ENCODE measurements around the gene FAM124A. TPM values are rescaled to one million over a fixed set of nuclear protein-coding genes. Genes with fewer than 3 reads are reported as not detected.

Gene FAM124A
- total and polyA plus RNA-seq, 2 donors from 2014 or later = 3.5 to 7.7 TPM

DNA sequence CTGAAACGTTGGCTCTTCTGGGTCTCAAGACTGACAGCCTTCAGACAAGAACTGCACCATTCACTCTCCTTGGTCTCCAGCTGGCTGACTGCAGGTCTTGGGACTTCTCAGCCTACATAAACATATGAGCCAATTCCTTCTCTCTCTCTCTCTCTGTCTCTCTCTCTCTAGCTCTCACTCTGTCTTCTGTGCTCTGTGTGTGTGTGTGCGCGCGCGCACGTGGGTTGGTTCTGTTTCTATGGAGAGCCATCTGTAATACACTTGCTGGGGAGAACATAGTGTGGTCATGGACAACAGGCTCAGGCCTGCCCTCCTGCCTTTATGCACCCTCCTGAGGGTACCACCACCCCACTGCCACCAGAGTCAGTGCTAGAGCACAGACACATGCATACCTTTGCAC is 103.6 kb downstream of the FAM124A start:
- no peak for TF ChIP-seq CTCF (IDR thresholded peaks at IDR 0.05; ENCODE audit: borderline replicate concordance, extremely low read depth, insufficient read depth)
- no peak for FAIRE-seq
- intact Hi-C loops (cut with DNase I) = no loop called here

DNA sequence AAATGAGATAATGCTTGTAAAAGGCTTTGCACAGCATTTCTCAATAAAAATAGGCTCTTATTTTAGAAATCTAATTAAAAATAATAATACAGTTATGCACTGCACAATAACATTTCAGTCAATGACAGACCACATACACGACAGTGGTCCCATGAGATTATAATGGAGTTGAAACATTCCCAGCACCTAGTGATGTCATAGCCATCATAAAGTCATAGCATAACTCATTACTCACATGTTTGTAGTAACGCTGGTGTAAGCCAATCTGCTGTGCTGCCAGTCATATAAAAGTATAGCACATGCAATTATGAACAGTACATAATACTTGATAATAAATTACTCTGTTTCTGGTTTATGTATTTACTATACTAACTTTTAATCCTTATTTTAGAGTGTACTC is 104.6 kb downstream of the FAM124A start:
- no peaks in the 10 kb centered on the region for H3K27me3 ChIP-seq (ENCODE audit: control insufficient read depth, insufficient read depth, low read length)
- H3K36me3 ChIP-seq (ENCODE audit: control insufficient read depth in 2 of 3, insufficient read depth in 3 of 3, low read length in 3 of 3) = no peaks in the 10 kb centered on the region
- intact Hi-C loops (cut with DNase I) = no loop called here
- H3K4me3 ChIP-seq (ENCODE audit: low read length in 3 of 3) = no peak overlapping the region
- no peaks in the 10 kb centered on the region for H3K9me3 ChIP-seq (ENCODE audit: control insufficient read depth in 2 of 3, insufficient read depth in 1 of 3, low read length in 3 of 3)
- H3K4me1 ChIP-seq (ENCODE audit: control insufficient read depth in 2 of 3, insufficient read depth in 2 of 3, low read depth in 1 of 3, low read length in 3 of 3) = no peaks in the 10 kb centered on the region
- H3K9ac ChIP-seq (ENCODE audit: low read length in 3 of 3) = no peak overlapping the region
- no peak for TF ChIP-seq CTCF (IDR thresholded peaks at IDR 0.05; ENCODE audit: borderline replicate concordance, extremely low read depth, insufficient read depth)
- DNase-seq (no peak), FAIRE-seq (no peak)
- H3K27ac ChIP-seq (ENCODE audit: low read depth in 2 of 2, low read length in 2 of 2) = no peak overlapping the region

More for the DNA sequence above, 103.6 kb downstream of the FAM124A start:
- H3K4me1 ChIP-seq (ENCODE audit: control insufficient read depth in 2 of 3, insufficient read depth in 2 of 3, low read depth in 1 of 3, low read length in 3 of 3) = no peaks in the 10 kb centered on the region
- no peak overlapping the region for H3K4me3 ChIP-seq (ENCODE audit: low read length in 3 of 3)
- H3K9ac ChIP-seq (ENCODE audit: low read length in 3 of 3) = no peak overlapping the region
- DNase-seq = no peak
- no peak overlapping the region for H3K27ac ChIP-seq (ENCODE audit: low read depth in 2 of 2, low read length in 2 of 2)
- H3K9me3 ChIP-seq (ENCODE audit: control insufficient read depth in 2 of 3, insufficient read depth in 1 of 3, low read length in 3 of 3) = no peaks in the 10 kb centered on the region
- no peaks in the 10 kb centered on the region for H3K27me3 ChIP-seq (ENCODE audit: control insufficient read depth, insufficient read depth, low read length)
- no peaks in the 10 kb centered on the region for H3K36me3 ChIP-seq (ENCODE audit: control insufficient read depth in 2 of 3, insufficient read depth in 3 of 3, low read length in 3 of 3)

DNA sequence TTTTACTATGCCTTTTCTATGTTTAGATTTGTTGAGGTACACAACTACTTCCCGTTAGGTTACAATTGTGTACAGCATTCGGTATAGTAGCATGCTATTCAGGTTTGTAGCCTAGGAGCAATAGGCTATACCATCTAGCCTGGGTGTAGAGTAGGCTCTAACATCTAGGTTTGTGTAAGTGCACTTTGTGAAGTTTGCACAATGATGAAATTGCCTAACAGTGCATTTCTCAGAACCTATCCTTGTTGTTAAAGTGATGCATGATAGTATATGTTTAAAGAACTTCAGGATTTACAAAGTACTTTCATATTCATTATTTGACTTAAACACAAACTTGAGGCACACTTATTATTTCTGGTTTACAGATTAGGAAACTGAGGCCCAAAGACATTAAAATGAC is 105.8 kb downstream of the FAM124A start:
- no peak overlapping the region for H3K27ac ChIP-seq (ENCODE audit: low read depth in 2 of 2, low read length in 2 of 2)
- DNase-seq (no peak), FAIRE-seq (no peak)
- no peaks in the 10 kb centered on the region for H3K4me1 ChIP-seq (ENCODE audit: control insufficient read depth in 2 of 3, insufficient read depth in 2 of 3, low read depth in 1 of 3, low read length in 3 of 3)
- no peak overlapping the region for H3K4me3 ChIP-seq (ENCODE audit: low read length in 3 of 3)
- no peak overlapping the region for H3K9ac ChIP-seq (ENCODE audit: low read length in 3 of 3)
- intact Hi-C loops (cut with DNase I) = no loop called here
- H3K9me3 ChIP-seq (ENCODE audit: control insufficient read depth in 2 of 3, insufficient read depth in 1 of 3, low read length in 3 of 3) = no peaks in the 10 kb centered on the region
- H3K27me3 ChIP-seq (ENCODE audit: control insufficient read depth, insufficient read depth, low read length) = no peaks in the 10 kb centered on the region
- TF ChIP-seq CTCF (IDR thresholded peaks at IDR 0.05; ENCODE audit: borderline replicate concordance, extremely low read depth, insufficient read depth) = no peak
- H3K36me3 ChIP-seq (ENCODE audit: control insufficient read depth in 2 of 3, insufficient read depth in 3 of 3, low read length in 3 of 3) = no peaks in the 10 kb centered on the region

- FAIRE-seq = no peak
- Histone ChIP-seq H3K4me1 (ENCODE audit: control insufficient read depth in 2 of 3, insufficient read depth in 2 of 3, low read depth in 1 of 3, low read length in 3 of 3) (no peaks in the 10 kb centered on the region), H3K4me3 (ENCODE audit: low read length in 3 of 3) (no peak overlapping the region), H3K36me3 (ENCODE audit: control insufficient read depth in 2 of 3, insufficient read depth in 3 of 3, low read length in 3 of 3) (no peaks in the 10 kb centered on the region), H3K9ac (ENCODE audit: low read length in 3 of 3) (no peak overlapping the region), H3K9me3 (ENCODE audit: control insufficient read depth in 2 of 3, insufficient read depth in 1 of 3, low read length in 3 of 3) (no peaks in the 10 kb centered on the region), H3K27me3 (ENCODE audit: control insufficient read depth, insufficient read depth, low read length) (no peaks in the 10 kb centered on the region), H3K27ac (ENCODE audit: low read depth in 2 of 2, low read length in 2 of 2) (no peak overlapping the region)
- DNase-seq = no peak
- intact Hi-C loops (cut with DNase I) = no loop called here
- no peak for TF ChIP-seq CTCF (IDR thresholded peaks at IDR 0.05; ENCODE audit: borderline replicate concordance, extremely low read depth, insufficient read depth)
Measured at GRCh38 chr13:51328488-51328887, 106.3 kb downstream of the FAM124A start.

Data from kidney (tissue), 14 donors.